DMS114 treated with DMSO at 0.1 percent for 48 hours (cell line): ENCODE results near the gene TBX19.
"Not testable (repeated sequence)": the region's sequence is repeated elsewhere in the genome, so short reads cannot be mapped to it uniquely, and the experiment has no call there.

Source experiments
- DNase-seq: peaks from one replicate; lab custom pipeline; 2025; ENCODE audit not compliant: unreplicated experiment; lab: John Stamatoyannopoulos, UW

Gene TBX19

GRCh38 chr1:168354335-168355269 lies 73.9 kb downstream of the TBX19 start:
- DNase-seq = not testable (repeated sequence)

- DNase-seq = no peak
Measured at GRCh38 chr1:168360151-168361021, 79.7 kb downstream of the TBX19 start.

GRCh38 chr1:168361252-168361651 lies 80.6 kb downstream of the TBX19 start:
- DNase-seq = no peak

GRCh38 chr1:168362991-168363390 lies 82.3 kb downstream of the TBX19 start:
- no peak for DNase-seq
